Measurements from ENCODE around the gene HOOK1.

The HOOK1 gene

DNA sequence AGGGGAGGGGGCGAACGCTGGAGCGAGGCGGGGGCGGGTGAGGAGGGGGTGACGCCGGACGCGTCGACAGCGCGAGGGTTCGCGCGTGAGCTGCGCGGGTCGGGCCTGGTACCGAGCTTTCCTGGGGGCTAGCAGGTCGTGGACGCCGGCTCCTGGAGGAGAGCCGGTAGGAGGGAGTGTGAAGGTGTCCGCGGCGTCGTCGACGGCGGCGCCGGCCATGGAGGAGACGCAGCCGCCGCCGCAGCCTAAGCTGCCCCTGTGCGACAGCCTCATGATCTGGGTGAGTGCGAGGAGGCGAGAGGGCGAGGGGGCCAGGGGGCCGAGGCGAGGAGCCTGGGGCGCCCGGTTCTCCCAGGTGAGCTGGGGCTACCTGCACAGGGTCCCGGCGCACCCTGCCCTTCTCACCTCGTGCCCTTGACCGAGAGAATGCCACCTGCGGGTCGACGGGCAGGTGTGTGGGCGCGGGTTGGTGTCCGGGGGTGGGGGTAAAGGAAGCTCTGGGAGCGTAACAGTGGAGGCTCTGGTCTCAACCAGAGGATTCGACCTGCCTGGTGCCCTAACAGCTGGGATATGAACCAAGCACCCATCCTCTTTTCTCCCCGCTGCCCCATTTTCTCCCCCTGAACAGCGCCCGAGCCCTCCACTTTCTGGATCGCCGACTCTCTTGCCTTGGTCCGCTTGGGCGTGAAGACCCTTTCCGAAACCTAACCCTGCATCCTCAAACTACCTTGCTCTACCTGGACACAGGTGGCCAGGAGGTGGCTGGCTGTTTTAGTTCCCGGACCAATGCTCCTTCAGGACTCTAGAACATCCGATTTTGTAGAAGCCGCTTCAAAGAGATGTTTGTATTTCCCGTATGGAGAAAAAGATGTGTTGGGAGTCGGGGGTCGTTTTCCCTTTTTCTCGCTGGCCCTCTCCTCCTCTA, at the start of gene HOOK1:
Gene HOOK1 (plus strand): TSS at position 49 of the 925 bp plus-strand sequence. CDS start 169 bp downstream, at position 218.
- no peak for DNase-seq

DNA sequence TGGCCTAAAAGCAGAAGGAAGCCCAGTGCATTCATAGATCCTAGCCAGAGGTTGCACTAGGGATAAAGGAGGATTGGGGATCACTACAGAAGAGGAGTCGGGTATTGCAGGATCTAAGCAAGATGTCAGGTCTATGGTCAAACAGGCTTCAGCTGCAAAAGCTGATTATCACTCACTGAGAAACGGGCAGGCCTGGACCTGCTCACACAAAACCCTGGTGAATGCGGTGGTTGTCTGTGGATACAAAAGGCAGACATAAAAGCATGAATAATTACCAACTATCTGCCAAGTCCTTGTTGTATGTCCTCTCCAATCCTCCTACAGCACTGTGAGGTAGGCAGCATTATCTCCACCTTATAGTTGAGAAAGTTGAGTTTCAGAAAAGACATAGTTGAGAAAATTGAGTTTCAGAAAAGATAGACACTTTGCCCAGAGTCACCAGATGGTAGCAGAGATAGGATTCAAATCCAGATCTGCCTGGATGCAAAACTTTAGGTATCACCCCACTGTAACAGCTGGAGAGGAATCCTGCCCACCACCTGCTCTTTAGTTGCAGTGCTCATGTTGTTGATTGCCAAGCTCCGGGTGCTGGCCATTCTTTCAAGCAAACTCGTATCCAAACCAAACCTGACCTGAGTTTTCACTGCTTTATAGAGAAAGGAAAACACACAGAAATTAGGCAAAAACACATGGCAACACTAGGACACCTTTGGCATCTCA, 49.6 kb upstream of the HOOK1 start:
- peak; percentile 65 for DNase-seq

- DNase-seq: no peak
Observed at GRCh38 chr1:59766227-59766855, 48.4 kb upstream of the HOOK1 start.

DNA sequence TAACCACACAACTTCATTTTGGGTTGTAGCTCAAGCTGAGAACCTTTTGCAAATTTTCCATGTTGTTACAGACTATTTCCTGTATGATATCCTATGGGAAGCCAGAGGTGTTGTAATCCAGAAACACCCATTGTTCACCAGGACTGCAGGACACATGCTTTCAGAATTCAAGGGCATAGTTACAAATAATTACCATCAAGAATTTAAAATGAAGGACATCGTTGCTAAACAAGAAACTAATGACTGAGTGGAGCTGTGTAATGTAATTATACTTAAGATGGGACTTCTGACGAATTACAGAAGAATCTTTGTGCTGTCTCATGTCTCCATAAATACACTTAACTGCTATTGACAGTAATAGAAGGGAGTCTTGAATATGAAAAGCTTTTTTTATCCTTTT, 47.6 kb upstream of the HOOK1 start:
- DNase-seq: no peak

GRCh38 chr1:59768792-59769735, 45.7 kb upstream of the HOOK1 start:
- no peak for DNase-seq

GRCh38 chr1:59769736-59770095, 45.0 kb upstream of the HOOK1 start:
- DNase-seq: no peak

GRCh38 chr1:59771361-59771760, 43.4 kb upstream of the HOOK1 start:
- DNase-seq: no peak

DNA sequence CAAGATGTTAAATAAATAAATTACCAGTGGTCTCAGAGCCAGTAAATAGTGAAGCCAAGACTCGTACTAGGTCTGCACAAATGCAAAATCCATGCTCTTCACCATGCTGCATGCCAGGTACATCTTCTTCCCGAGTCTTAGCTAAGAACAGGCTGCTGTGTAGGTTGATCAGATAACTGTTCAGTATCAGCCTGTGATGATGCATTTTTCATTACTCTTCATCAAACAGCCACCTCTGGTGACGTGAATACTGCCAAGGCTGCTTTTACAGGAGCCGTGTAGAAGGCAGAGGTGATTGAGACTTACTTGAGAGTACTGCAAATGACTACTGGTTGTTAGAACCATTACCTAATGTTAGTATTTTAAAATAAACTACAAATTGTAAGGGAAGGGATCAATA, 39.3 kb upstream of the HOOK1 start:
- DNase-seq: no peak

GRCh38 chr1:59776960-59777852, 37.5 kb upstream of the HOOK1 start:
- DNase-seq: no peak

GRCh38 chr1:59779949-59780348, 34.8 kb upstream of the HOOK1 start:
- DNase-seq: no peak

GRCh38 chr1:59788825-59789224, 25.9 kb upstream of the HOOK1 start:
- no peak for DNase-seq

DNA sequence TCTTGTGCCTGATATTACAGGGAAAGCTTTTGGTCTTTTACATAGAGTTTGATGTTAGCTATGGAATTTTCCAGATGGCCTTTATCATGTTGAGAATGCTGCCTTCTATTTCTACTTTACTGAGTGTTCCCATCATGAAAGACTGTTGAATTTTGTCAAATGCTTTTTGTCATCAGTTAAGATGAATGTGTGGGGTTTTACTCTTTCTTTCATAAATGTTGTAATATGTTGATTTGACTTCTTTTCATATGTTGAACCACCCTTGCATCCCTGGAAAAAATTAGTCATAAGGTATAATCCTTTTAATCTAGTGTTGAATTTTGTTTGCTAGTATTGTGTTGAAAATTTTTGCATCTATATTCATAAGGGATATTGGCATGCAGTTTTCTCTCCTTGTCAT, 16.1 kb upstream of the HOOK1 start:
- DNase-seq: no peak

DNA sequence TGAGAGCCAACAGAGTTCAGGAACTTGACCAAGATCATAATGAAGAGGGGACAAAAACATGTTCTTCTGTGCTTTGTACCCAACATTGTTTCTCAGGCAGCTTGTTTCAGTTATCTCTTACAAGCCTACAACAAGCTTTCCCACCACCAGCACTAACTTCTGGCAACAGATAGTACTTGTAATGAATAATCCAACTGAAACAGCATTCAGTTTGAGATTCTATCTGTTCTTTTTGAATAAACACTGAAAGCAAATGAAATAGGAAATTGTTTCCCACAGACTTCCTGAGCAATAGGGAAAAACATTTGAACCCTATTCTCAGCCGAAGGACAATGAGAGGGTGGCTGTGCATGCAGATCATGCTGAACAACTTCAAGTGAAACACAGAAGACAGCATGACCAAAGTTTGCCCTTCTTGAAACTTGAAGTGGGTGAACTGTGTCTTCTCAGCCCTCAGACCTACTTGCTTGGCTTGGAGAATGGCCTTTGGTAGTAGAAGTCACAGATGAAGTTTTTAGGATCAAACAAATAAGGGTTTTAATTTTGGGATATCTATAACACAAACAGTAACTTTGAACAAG, 11.2 kb upstream of the HOOK1 start:
- DNase-seq: no peak

GRCh38 chr1:59804301-59804700, 10.4 kb upstream of the HOOK1 start:
- no peak for DNase-seq

- no peak for DNase-seq
Observed at GRCh38 chr1:59805554-59805953, 9.2 kb upstream of the HOOK1 start.

DNA sequence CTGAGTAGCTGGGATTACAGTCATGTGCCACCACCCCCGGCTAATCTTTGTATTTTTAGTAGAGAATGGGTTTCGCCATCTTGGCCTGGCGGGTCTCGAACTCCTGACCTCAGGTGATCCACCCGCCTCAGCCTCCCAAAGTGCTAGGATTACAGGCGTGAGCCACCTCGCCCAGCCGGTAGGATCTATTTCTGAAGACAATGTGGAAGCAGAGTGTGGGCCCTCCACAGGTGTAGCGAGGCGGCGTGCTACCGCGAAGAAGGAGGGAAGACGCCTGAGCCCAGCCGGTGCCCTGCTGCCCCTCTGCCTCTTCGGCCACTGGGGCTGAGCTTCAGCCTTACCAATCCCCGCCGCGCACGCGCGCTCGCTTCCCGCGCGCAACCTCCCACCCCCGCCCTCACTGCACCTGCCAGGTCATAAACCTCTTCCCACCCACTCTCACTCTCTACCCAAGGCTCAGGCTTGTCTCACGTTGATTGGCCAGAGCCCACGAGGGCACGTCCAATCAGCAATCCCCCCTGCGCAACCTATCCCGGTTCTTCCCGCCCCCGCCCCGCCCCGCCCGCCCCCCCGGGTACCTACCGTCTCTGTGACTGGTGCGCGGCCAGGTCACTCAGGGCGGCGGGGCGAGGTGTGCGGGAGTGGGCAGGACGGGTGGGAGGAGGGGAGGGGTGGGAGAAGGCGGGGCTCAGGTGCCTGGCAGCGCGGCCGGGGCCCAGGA, 409 bp upstream of the HOOK1 start:
- DNase-seq: peak; percentile 94

DNA sequence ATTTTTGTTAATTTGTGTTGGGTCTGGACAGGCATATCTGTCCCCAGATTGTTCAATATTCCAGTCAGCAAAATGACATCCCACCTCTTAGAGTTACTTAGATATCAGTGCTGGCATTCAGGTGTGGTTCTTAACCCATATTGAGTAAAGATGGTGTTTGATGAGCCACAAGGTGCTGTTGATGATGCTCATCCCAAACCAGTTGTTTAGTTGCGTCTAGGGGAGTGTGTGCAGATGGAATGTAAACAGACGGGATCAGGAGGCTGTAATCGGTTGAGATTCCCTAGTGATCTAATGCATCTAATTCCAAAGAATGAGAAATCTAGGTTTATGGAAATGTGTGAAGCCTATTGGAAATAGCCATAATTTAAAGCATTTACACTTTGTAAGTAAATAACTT, 1.1 kb downstream of the HOOK1 start:
- no peak for DNase-seq

GRCh38 chr1:59816318-59816878, 1.6 kb downstream of the HOOK1 start:
- no peak for DNase-seq

DNA sequence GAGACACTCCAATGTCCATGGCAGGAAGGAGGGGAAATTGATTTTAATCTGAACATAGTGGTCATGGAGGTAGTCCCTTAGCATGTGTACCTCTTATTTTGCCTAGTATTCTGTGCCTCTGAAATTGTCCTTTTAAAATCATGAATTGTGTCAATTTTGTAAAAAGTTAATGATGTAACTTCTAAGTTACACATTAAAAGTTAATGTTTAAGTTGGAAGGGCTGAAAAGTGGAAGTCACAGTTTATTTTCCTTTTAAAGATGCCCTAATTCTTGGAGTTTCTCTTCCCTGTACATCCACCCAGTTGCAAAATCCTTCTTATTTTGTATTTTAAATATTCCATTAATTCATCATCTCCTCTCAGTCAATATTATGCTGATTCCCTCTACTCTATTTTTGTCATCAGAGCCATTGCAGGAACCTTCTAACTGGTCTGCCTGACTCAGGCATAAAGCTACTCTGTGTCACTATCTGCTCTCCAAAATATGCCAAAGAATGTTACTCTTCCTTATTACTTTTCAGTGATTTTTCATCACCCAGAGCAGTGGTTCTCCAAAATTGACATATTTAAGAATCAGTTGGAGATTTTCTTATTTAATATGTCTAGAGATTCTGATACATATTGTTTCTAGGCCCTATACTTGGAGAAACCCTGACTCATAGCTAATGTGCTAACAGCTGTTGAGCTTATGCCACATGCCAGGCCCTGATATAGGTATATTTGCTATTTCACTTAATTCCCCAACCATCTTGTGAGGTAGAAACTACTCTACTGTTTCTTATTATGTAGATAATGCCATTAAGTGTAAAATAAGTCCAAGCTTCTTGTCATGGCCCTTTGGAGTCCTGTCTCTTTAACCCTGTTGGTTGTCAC, 5.1 kb downstream of the HOOK1 start:
- peak; percentile 25 for DNase-seq
